SU-DHL-6 (cell line): Measurements from ENCODE around the gene SNAPIN.
"Not testable (repeated sequence)": the region's sequence is repeated elsewhere in the genome, so short reads cannot be mapped to it uniquely, and the experiment has no call there.

Experiments used
- H2AFZ ChIP-seq: fragments of 200-600 bp; sonication (generic); 2 replicates; pipeline ENCODE4 v1.6.1; 2014; ENCODE audit warnings: low read depth, mild to moderate bottlenecking, moderate library complexity, mixed read lengths, antibody characterized with exemption, low read length; ENCODE audit not compliant: severe bottlenecking
- H3F3A ChIP-seq: fragments of 200-600 bp; shearing (Covaris generic); 2 replicates; pipeline ENCODE4 v1.6.0; 2016; ENCODE audit warnings: antibody characterized with exemption, mild to moderate bottlenecking; ENCODE audit not compliant: insufficient read depth
- H3K27ac ChIP-seq: fragments of 200-600 bp; sonication (generic); 2 replicates; pipeline ENCODE4 v1.5.1; 2016; ENCODE audit warnings: low read depth, mild to moderate bottlenecking, low read length, moderate library complexity, mixed read lengths
- H3K27me3 ChIP-seq: fragments of 200-600 bp; sonication (generic), shearing (Covaris generic); 2 replicates; pipeline ENCODE4 v1.6.0; 2014; ENCODE audit warnings: mild to moderate bottlenecking, low read length
- H3K36me3 ChIP-seq: fragments of 200-600 bp; sonication (generic); 2 replicates; pipeline ENCODE4 v1.6.1; 2014; ENCODE audit warnings: mild to moderate bottlenecking, low read length, mixed read lengths
- H3K4me2 ChIP-seq: fragments of 300-600, 200-600 bp; shearing (Covaris generic), sonication (generic); 2 replicates; pipeline ENCODE4 v1.6.0; 2014; ENCODE audit warnings: low read length, low read depth, mild to moderate bottlenecking; ENCODE audit not compliant: poor library complexity, severe bottlenecking
- H3K4me3 ChIP-seq: fragments of 200-600 bp; sonication (generic); 2 replicates; pipeline ENCODE4 v1.5.1; 2014; ENCODE audit warnings: antibody characterized with exemption, low read length, mild to moderate bottlenecking, mixed read lengths; ENCODE audit not compliant: insufficient read depth, poor library complexity, severe bottlenecking
- H3K79me2 ChIP-seq: fragments of 200-600 bp; sonication (generic); 2 replicates; pipeline ENCODE4 v1.6.1; 2014; ENCODE audit warnings: mild to moderate bottlenecking, low read length, moderate library complexity; ENCODE audit not compliant: insufficient read depth
- H3K9ac ChIP-seq: fragments of 200-600 bp; sonication (generic); 2 replicates; pipeline ENCODE4 v1.7.0; 2014; ENCODE audit warnings: mild to moderate bottlenecking, low read length
- H3K9me2 ChIP-seq: fragments of 200-600 bp; sonication (generic); replicated peaks from 2 replicates; pipeline ENCODE4 v1.6.1; 2014; ENCODE audit warnings: low read length; ENCODE audit not compliant: insufficient read depth
- H3K9me3 ChIP-seq: fragments of 200-600 bp; sonication (generic); 2 replicates; pipeline ENCODE4 v1.6.1; 2014; ENCODE audit warnings: low read length, mixed read lengths; ENCODE audit not compliant: insufficient read depth
- H4K20me1 ChIP-seq: fragments of 200-600 bp; sonication (generic); 2 replicates; pipeline ENCODE4 v1.6.1; 2014; ENCODE audit warnings: low read depth, mild to moderate bottlenecking, antibody characterized with exemption, low read length, moderate library complexity, mixed read lengths
- EZH2phosphoT487 ChIP-seq: fragments of 200-600 bp; sonication (generic), shearing (Covaris generic); conservative IDR thresholded peaks from 2 replicates; pipeline ENCODE4 v1.6.1; 2018; ENCODE audit warnings: mild to moderate bottlenecking, antibody characterized with exemption, low read length, moderate library complexity, mixed read lengths
- TF ChIP-seq, protein P1 (sequence below): fragments of 200-600 bp; sonication (generic); IDR thresholded peaks from one replicate; pipeline ENCODE4 v1.5.1; 2017; ENCODE audit warnings: antibody characterized with exemption, mild to moderate bottlenecking, low read length, moderate library complexity; ENCODE audit not compliant: insufficient read depth, poor library complexity, severe bottlenecking

The SNAPIN gene

DNA sequence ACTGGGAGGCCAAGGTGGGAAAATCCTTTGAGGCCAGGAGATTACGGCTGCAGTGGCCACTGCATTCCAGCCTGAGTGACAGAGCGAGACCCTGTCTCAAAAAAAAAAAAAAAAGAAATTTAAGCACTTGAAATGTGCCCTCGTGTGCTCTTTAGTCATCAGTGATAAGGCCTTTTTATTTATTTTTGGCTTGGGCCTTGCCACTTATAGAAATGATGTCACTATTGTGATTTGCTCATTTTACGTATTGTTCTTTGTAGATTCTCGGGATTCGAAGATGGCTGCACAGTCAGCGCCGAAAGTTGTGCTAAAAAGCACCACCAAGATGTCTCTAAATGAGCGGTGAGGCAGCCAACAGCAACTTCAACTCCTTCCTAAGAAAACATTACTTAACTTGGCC lies 22.2 kb upstream of the SNAPIN start:
- TF ChIP-seq, protein P1, sequence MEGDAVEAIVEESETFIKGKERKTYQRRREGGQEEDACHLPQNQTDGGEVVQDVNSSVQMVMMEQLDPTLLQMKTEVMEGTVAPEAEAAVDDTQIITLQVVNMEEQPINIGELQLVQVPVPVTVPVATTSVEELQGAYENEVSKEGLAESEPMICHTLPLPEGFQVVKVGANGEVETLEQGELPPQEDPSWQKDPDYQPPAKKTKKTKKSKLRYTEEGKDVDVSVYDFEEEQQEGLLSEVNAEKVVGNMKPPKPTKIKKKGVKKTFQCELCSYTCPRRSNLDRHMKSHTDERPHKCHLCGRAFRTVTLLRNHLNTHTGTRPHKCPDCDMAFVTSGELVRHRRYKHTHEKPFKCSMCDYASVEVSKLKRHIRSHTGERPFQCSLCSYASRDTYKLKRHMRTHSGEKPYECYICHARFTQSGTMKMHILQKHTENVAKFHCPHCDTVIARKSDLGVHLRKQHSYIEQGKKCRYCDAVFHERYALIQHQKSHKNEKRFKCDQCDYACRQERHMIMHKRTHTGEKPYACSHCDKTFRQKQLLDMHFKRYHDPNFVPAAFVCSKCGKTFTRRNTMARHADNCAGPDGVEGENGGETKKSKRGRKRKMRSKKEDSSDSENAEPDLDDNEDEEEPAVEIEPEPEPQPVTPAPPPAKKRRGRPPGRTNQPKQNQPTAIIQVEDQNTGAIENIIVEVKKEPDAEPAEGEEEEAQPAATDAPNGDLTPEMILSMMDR = no peak
- TF ChIP-seq EZH2phosphoT487 = no peak
- Histone ChIP-seq H3K9me2 (no peaks in the 10 kb centered on the region), H3K36me3 (peaks cover 31% of the 10 kb centered on the region), H3K27me3 (no peaks in the 10 kb centered on the region), H2AFZ (no peak overlapping the region), H3K9me3 (no peaks in the 10 kb centered on the region), H3F3A (peaks cover 17% of the 10 kb centered on the region; the same call in 1 of the 2 replicates), H3K27ac (no peak overlapping the region), H3K4me3 (no peak overlapping the region), H3K79me2 (peaks cover 29% of the 10 kb centered on the region), H4K20me1 (no peaks in the 10 kb centered on the region), H3K9ac (no peak overlapping the region), H3K4me2 (no peak overlapping the region)

DNA sequence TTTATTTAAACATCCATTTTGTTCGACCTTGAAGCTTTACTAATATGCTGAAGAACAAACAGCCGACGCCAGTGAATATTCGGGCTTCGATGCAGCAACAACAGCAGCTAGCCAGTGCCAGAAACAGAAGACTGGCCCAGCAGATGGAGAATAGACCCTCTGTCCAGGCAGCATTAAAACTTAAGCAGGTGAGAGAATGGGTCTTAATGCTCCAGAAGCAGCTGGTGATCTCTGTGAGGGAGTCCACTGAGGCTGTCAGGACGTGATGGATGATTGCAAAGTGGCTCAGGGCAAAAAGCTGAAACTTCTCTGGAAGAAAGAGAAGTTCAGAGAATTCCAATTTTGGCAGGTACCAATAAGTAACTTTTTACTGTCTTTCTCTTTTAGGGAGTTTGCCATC lies 20.2 kb upstream of the SNAPIN start:
- Histone ChIP-seq H3K9ac (no peak overlapping the region), H3K9me3 (no peaks in the 10 kb centered on the region), H3K9me2 (no peaks in the 10 kb centered on the region), H4K20me1 (no peaks in the 10 kb centered on the region), H3K4me2 (no peak overlapping the region), H3K79me2 (peaks cover 29% of the 10 kb centered on the region), H3K27me3 (no peaks in the 10 kb centered on the region), H3K36me3 (peaks cover 49% of the 10 kb centered on the region), H3K27ac (no peak overlapping the region), H3K4me3 (no peak overlapping the region), H3F3A (peaks cover 17% of the 10 kb centered on the region; the same call in 1 of the 2 replicates), H2AFZ (no peak overlapping the region)
- TF ChIP-seq, protein P1 = no peak
- no peak for TF ChIP-seq EZH2phosphoT487

DNA sequence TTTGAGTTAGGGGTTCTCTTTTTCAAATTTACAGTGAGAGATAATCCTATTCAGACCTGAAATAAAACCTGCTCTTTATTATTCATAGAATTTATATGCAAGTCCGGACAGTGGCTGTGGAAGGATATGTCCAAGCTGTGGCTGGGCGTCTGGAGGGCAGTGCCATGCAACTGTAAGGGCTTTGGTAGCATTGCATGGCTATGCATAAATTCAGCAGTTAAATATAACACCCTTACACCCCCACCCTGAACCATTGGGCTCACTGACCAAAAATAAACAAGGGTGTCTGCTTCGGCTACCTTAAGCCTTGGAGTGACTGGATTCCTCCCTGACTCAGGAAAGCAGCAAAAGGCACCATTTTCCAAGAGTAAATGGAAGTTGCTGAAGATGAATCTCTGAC lies 19.2 kb upstream of the SNAPIN start:
- Histone ChIP-seq H3K9ac (no peak overlapping the region), H3K27ac (no peak overlapping the region), H3K27me3 (no peaks in the 10 kb centered on the region), H2AFZ (no peak overlapping the region), H3K79me2 (peaks cover 27% of the 10 kb centered on the region), H3K4me2 (no peak overlapping the region), H3K4me3 (no peak overlapping the region), H3K9me2 (no peaks in the 10 kb centered on the region), H3F3A (peaks cover 24% of the 10 kb centered on the region; the same call in 1 of the 2 replicates), H3K9me3 (no peaks in the 10 kb centered on the region), H3K36me3 (peaks cover 60% of the 10 kb centered on the region), H4K20me1 (no peaks in the 10 kb centered on the region)
- TF ChIP-seq, protein P1 = no peak
- no peak for TF ChIP-seq EZH2phosphoT487

DNA sequence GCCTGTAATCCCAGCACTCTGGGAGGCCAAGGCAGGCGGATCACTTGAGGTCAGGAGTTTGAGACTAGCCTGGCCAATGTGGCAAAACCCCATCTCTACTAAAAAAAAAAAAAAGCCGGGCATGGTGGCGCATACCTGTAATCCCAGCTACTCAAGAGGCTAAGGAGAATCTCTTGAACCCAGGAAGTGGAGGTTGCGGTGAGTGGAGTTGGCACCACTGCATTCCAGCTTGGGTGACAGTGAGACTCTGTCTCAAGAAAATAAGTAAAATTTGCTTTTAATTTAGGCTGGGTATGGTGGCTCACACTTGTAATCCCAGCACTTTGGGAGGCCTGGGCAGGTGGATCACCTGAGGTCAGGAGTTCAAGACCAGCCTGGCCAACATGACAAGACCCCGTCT lies 18.3 kb upstream of the SNAPIN start:
- Histone ChIP-seq H3K36me3 (peaks cover 68% of the 10 kb centered on the region), H3K79me2 (peaks cover 18% of the 10 kb centered on the region)

More for the DNA sequence above, 18.3 kb upstream of the SNAPIN start:
- not testable (repeated sequence) for H3K4me3 ChIP-seq, H3K4me2 ChIP-seq, H3K9me3 ChIP-seq, H3K9ac ChIP-seq, H4K20me1 ChIP-seq, H3K9me2 ChIP-seq, H2AFZ ChIP-seq, H3K27ac ChIP-seq, H3K27me3 ChIP-seq
- H3F3A ChIP-seq = peaks cover 26% of the 10 kb centered on the region; the same call in 1 of the 2 replicates
